ENCODE results near the gene PCDHGB5.

PCDHGB5 gene

GRCh38 chr5:141422742-141423291 lies 25.1 kb downstream of the PCDHGB5 start:
- H3K4ac ChIP-seq (ENCODE audit: low read depth in 1 of 2, low read length in 2 of 2): no peak overlapping the region
- H4K8ac ChIP-seq (ENCODE audit: low read length): no peak overlapping the region
- H3K4me1 ChIP-seq (ENCODE audit: control insufficient read depth, insufficient read depth, low read depth, low read length): peaks cover 10% of the 10 kb centered on the region
- H2AK5ac ChIP-seq (ENCODE audit: low read length, severe bottlenecking): no peak overlapping the region
- H3K36me3 ChIP-seq (ENCODE audit: control insufficient read depth in 1 of 2, insufficient read depth in 2 of 2, low read depth in 1 of 2, low read length in 2 of 2): peaks cover 29 to 54% of the 10 kb centered on the region in 2 experiments
- peaks cover 53% of the 10 kb centered on the region for H3K79me1 ChIP-seq (replicated peaks; ENCODE audit: low read length, poor library complexity, severe bottlenecking)
- H3K18ac ChIP-seq (ENCODE audit: low read depth in 1 of 2, low read length in 2 of 2): no peak overlapping the region
- H3K9me3 ChIP-seq (ENCODE audit: control insufficient read depth, low read length): peaks cover 38% of the 10 kb centered on the region
- DNase-seq: no peak
- peak overlapping the region in 1 of 2 experiments; percentile 80 for H3K4me3 ChIP-seq (ENCODE audit: insufficient read depth in 1 of 2, low read depth in 1 of 2, low read length in 2 of 2)
- no peak overlapping the region for H2BK5ac ChIP-seq (ENCODE audit: low read depth, low read length, poor library complexity, severe bottlenecking)
- no peak overlapping the region for H3K4me2 ChIP-seq (ENCODE audit: low read length, poor library complexity, severe bottlenecking)
- no peak overlapping the region for H2AFZ ChIP-seq (ENCODE audit: low read depth, low read length)
- H2BK12ac ChIP-seq (ENCODE audit: low read length in 2 of 2): no peak overlapping the region
- no peak overlapping the region for H3K9ac ChIP-seq (ENCODE audit: low read length)
- no peak overlapping the region for H2BK120ac ChIP-seq (ENCODE audit: low read depth, low read length)
- no peak overlapping the region for H4K91ac ChIP-seq (ENCODE audit: low read length)
- WGBS: 97% methylated on average over 42 of the region's 42 CpGs
- H3K27me3 ChIP-seq (ENCODE audit: control insufficient read depth in 1 of 2, insufficient read depth in 1 of 2, low read length in 2 of 2): no peaks in the 10 kb centered on the region
- no peak overlapping the region for H3K23ac ChIP-seq (ENCODE audit: low read length in 2 of 2)
- no peak overlapping the region for H3K14ac ChIP-seq (ENCODE audit: low read length in 2 of 2)
- no peak overlapping the region for H2BK15ac ChIP-seq (ENCODE audit: low read depth, poor library complexity, severe bottlenecking)
- H3K27ac ChIP-seq (ENCODE audit: low read length, poor library complexity, severe bottlenecking): no peak overlapping the region

DNA sequence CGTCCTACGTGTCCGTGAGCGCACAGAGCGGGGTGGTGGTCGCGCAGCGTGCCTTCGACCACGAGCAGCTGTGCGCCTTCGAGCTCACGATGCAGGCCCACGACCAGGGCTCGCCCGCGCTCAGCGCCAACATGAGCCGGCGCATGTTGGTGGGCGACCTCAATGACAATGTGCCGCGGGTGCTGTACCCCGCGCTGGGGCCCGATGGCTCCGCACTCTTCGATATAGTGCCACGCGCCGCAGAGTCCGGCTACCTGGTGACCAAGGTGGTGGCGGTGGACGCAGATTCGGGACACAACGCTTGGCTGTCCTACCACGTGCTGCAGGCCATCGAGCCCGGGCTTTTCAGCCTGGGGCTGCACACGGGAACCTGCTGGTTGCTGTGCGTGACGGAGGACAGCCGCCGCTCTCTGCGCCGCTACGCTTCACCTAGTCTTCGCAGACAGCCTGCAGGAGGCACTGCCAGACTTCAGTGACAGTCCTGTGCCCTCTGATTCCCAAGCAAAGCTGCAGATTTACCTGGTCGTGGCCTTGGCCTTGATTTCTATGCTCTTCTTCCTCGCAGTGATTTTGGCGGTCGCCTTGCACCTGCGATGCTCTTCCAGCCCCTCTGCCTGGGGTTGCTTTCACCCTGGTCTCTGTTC lies 30.2 kb downstream of the PCDHGB5 start:
- Histone ChIP-seq H2BK120ac (ENCODE audit: low read depth, low read length) (no peak overlapping the region), H2BK12ac (ENCODE audit: low read length in 2 of 2) (no peak overlapping the region), H4K8ac (ENCODE audit: low read length) (no peak overlapping the region), H3K4me1 (ENCODE audit: control insufficient read depth, insufficient read depth, low read depth, low read length) (peaks cover 2% of the 10 kb centered on the region), H3K18ac (ENCODE audit: low read depth in 1 of 2, low read length in 2 of 2) (no peak overlapping the region), H3K9ac (ENCODE audit: low read length) (no peak overlapping the region), H3K27ac (ENCODE audit: low read length, poor library complexity, severe bottlenecking) (no peak overlapping the region), H3K27me3 (ENCODE audit: control insufficient read depth in 1 of 2, insufficient read depth in 1 of 2, low read length in 2 of 2) (no peaks in the 10 kb centered on the region), H3K14ac (ENCODE audit: low read length in 2 of 2) (no peak overlapping the region), H2AFZ (ENCODE audit: low read depth, low read length) (no peak overlapping the region), H3K4ac (ENCODE audit: low read depth in 1 of 2, low read length in 2 of 2) (no peak overlapping the region), H3K23ac (ENCODE audit: low read length in 2 of 2) (no peak overlapping the region), H4K91ac (ENCODE audit: low read length) (no peak overlapping the region), H2BK15ac (ENCODE audit: low read depth, poor library complexity, severe bottlenecking) (no peak overlapping the region), H3K79me1 (replicated peaks; ENCODE audit: low read length, poor library complexity, severe bottlenecking) (peaks cover 28% of the 10 kb centered on the region), H3K9me3 (ENCODE audit: control insufficient read depth, low read length) (peaks cover 30% of the 10 kb centered on the region), H3K4me2 (ENCODE audit: low read length, poor library complexity, severe bottlenecking) (no peak overlapping the region), H3K36me3 (ENCODE audit: control insufficient read depth in 1 of 2, insufficient read depth in 2 of 2, low read depth in 1 of 2, low read length in 2 of 2) (peaks cover 30 to 43% of the 10 kb centered on the region in 2 experiments), H2BK5ac (ENCODE audit: low read depth, low read length, poor library complexity, severe bottlenecking) (no peak overlapping the region), H3K4me3 (ENCODE audit: insufficient read depth in 1 of 2, low read depth in 1 of 2, low read length in 2 of 2) (peak overlapping the region; percentile 31 to 39), H2AK5ac (ENCODE audit: low read length, severe bottlenecking) (no peak overlapping the region)
- WGBS: 98% methylated on average over 53 of the region's 53 CpGs
- no peak for DNase-seq

DNA sequence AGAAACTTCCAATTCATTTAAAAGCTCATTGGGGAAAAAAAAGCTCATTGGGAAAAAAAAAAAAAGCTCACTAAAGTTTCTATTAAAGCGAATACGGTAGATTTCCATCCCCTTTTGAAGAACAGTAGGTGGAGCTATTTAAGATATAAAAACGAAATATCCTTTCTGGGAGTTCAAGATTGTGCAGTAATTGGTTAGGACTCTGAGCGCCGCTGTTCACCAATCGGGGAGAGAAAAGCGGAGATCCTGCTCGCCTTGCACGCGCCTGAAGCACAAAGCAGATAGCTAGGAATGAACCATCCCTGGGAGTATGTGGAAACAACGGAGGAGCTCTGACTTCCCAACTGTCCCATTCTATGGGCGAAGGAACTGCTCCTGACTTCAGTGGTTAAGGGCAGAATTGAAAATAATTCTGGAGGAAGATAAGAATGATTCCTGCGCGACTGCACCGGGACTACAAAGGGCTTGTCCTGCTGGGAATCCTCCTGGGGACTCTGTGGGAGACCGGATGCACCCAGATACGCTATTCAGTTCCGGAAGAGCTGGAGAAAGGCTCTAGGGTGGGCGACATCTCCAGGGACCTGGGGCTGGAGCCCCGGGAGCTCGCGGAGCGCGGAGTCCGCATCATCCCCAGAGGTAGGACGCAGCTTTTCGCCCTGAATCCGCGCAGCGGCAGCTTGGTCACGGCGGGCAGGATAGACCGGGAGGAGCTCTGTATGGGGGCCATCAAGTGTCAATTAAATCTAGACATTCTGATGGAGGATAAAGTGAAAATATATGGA lies 32.8 kb downstream of the PCDHGB5 start, which contains the start of gene PCDHGA12:
TSS of gene PCDHGA12 (plus strand) at position 176 of the 782 bp plus-strand sequence. CDS start at position 429, 253 bp downstream.
- 98% methylated on average over 32 of the region's 33 CpGs for WGBS
- no peak within 1 kb of the TSS for H3K23ac ChIP-seq (ENCODE audit: low read length in 2 of 2)

GRCh38 chr5:141431286-141431685 lies 33.5 kb downstream of the PCDHGB5 start:
- Histone ChIP-seq H4K91ac (ENCODE audit: low read length) (no peak overlapping the region), H3K4me3 (ENCODE audit: insufficient read depth in 1 of 2, low read depth in 1 of 2, low read length in 2 of 2) (peak overlapping the region in 1 of 2 experiments; percentile 80), H3K79me1 (replicated peaks; ENCODE audit: low read length, poor library complexity, severe bottlenecking) (peaks cover 18% of the 10 kb centered on the region), H3K4me2 (ENCODE audit: low read length, poor library complexity, severe bottlenecking) (no peak overlapping the region), H3K9me3 (ENCODE audit: control insufficient read depth, low read length) (peaks cover 25% of the 10 kb centered on the region), H2BK12ac (ENCODE audit: low read length in 2 of 2) (no peak overlapping the region), H3K9ac (ENCODE audit: low read length) (peak overlapping the region; percentile 79), H4K8ac (ENCODE audit: low read length) (no peak overlapping the region), H2AK5ac (ENCODE audit: low read length, severe bottlenecking) (no peak overlapping the region), H3K23ac (ENCODE audit: low read length in 2 of 2) (no peak overlapping the region), H3K14ac (ENCODE audit: low read length in 2 of 2) (no peak overlapping the region), H2BK120ac (ENCODE audit: low read depth, low read length) (no peak overlapping the region), H2AFZ (ENCODE audit: low read depth, low read length) (no peak overlapping the region), H3K36me3 (ENCODE audit: control insufficient read depth in 1 of 2, insufficient read depth in 2 of 2, low read depth in 1 of 2, low read length in 2 of 2) (peaks cover 19 to 33% of the 10 kb centered on the region in 2 experiments), H2BK5ac (ENCODE audit: low read depth, low read length, poor library complexity, severe bottlenecking) (no peak overlapping the region), H2BK15ac (ENCODE audit: low read depth, poor library complexity, severe bottlenecking) (no peak overlapping the region), H3K18ac (ENCODE audit: low read depth in 1 of 2, low read length in 2 of 2) (no peak overlapping the region), H3K27ac (ENCODE audit: low read length, poor library complexity, severe bottlenecking) (no peak overlapping the region), H3K27me3 (ENCODE audit: control insufficient read depth in 1 of 2, insufficient read depth in 1 of 2, low read length in 2 of 2) (no peaks in the 10 kb centered on the region), H3K4ac (ENCODE audit: low read depth in 1 of 2, low read length in 2 of 2) (no peak overlapping the region), H3K4me1 (ENCODE audit: control insufficient read depth, insufficient read depth, low read depth, low read length) (peaks cover 2% of the 10 kb centered on the region)
- WGBS: 97% methylated on average over 37 of the region's 37 CpGs
- no peak for DNase-seq

More for the DNA sequence above, 32.8 kb downstream of the PCDHGB5 start, which contains the start of gene PCDHGA12:
- Histone ChIP-seq H3K4me2 (ENCODE audit: low read length, poor library complexity, severe bottlenecking) (no peak within 1 kb of the TSS), H3K36me3 (ENCODE audit: control insufficient read depth in 1 of 2, insufficient read depth in 2 of 2, low read depth in 1 of 2, low read length in 2 of 2) (peaks cover 24 to 37% of the 10 kb centered on the region in 2 experiments), H3K4ac (ENCODE audit: low read depth in 1 of 2, low read length in 2 of 2) (no peak within 1 kb of the TSS), H3K9me3 (ENCODE audit: control insufficient read depth, low read length) (peaks cover 25% of the 10 kb centered on the region), H3K9ac (ENCODE audit: low read length) (peak within 1 kb of the TSS; percentile 79), H4K91ac (ENCODE audit: low read length) (no peak within 1 kb of the TSS), H2BK12ac (ENCODE audit: low read length in 2 of 2) (no peak within 1 kb of the TSS), H3K27ac (ENCODE audit: low read length, poor library complexity, severe bottlenecking) (no peak within 1 kb of the TSS), H3K79me1 (replicated peaks; ENCODE audit: low read length, poor library complexity, severe bottlenecking) (peaks cover 23% of the 10 kb centered on the region), H2AFZ (ENCODE audit: low read depth, low read length) (no peak within 1 kb of the TSS), H2BK15ac (ENCODE audit: low read depth, poor library complexity, severe bottlenecking) (no peak within 1 kb of the TSS), H3K4me3 (ENCODE audit: insufficient read depth in 1 of 2, low read depth in 1 of 2, low read length in 2 of 2) (peak within 1 kb of the TSS in 1 of 2 experiments; percentile 80), H4K8ac (ENCODE audit: low read length) (no peak within 1 kb of the TSS), H3K27me3 (ENCODE audit: control insufficient read depth in 1 of 2, insufficient read depth in 1 of 2, low read length in 2 of 2) (no peaks in the 10 kb centered on the region), H3K14ac (ENCODE audit: low read length in 2 of 2) (no peak within 1 kb of the TSS), H2BK120ac (ENCODE audit: low read depth, low read length) (no peak within 1 kb of the TSS), H3K4me1 (ENCODE audit: control insufficient read depth, insufficient read depth, low read depth, low read length) (peaks cover 2% of the 10 kb centered on the region), H2AK5ac (ENCODE audit: low read length, severe bottlenecking) (no peak within 1 kb of the TSS), H2BK5ac (ENCODE audit: low read depth, low read length, poor library complexity, severe bottlenecking) (no peak within 1 kb of the TSS), H3K18ac (ENCODE audit: low read depth in 1 of 2, low read length in 2 of 2) (no peak within 1 kb of the TSS)
- no peak for DNase-seq
